GM12874 (cell line): ENCODE results near the gene ACOT7.

Experiments
- TF ChIP-seq, protein P1 (sequence below): IDR thresholded peaks from 2 replicates; pipeline ENCODE4 v1.5.1; 2011; ENCODE audit warnings: low read depth, mild to moderate bottlenecking, control low read depth, low read length, moderate library complexity; ENCODE audit not compliant: insufficient read depth

Gene ACOT7

DNA sequence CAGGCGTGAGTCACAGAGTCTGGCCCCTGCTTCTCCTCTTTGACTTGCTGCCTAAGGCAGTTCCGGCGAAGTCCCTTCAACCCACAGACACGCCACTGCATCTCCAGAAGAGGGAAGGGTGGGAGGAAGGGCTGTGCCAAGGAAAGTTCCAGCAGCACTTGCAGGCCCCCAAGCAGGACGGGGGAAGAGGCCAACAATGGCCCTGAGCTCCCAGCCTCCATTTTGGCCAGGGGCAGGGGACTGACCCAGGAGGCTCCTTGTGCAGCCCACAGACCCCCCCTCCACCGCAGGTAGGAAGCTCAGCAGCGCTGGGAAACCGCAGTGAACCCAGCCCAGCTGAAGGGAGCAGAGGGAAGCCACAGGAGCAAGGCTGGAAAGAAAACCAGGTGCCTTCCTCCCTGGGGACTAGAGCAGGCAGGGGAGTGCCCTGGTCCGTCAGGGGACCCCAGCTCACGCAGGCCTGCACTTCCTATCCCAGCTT, 35.4 kb downstream of the ACOT7 start:
- TF ChIP-seq, protein P1, sequence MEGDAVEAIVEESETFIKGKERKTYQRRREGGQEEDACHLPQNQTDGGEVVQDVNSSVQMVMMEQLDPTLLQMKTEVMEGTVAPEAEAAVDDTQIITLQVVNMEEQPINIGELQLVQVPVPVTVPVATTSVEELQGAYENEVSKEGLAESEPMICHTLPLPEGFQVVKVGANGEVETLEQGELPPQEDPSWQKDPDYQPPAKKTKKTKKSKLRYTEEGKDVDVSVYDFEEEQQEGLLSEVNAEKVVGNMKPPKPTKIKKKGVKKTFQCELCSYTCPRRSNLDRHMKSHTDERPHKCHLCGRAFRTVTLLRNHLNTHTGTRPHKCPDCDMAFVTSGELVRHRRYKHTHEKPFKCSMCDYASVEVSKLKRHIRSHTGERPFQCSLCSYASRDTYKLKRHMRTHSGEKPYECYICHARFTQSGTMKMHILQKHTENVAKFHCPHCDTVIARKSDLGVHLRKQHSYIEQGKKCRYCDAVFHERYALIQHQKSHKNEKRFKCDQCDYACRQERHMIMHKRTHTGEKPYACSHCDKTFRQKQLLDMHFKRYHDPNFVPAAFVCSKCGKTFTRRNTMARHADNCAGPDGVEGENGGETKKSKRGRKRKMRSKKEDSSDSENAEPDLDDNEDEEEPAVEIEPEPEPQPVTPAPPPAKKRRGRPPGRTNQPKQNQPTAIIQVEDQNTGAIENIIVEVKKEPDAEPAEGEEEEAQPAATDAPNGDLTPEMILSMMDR: no peak

DNA sequence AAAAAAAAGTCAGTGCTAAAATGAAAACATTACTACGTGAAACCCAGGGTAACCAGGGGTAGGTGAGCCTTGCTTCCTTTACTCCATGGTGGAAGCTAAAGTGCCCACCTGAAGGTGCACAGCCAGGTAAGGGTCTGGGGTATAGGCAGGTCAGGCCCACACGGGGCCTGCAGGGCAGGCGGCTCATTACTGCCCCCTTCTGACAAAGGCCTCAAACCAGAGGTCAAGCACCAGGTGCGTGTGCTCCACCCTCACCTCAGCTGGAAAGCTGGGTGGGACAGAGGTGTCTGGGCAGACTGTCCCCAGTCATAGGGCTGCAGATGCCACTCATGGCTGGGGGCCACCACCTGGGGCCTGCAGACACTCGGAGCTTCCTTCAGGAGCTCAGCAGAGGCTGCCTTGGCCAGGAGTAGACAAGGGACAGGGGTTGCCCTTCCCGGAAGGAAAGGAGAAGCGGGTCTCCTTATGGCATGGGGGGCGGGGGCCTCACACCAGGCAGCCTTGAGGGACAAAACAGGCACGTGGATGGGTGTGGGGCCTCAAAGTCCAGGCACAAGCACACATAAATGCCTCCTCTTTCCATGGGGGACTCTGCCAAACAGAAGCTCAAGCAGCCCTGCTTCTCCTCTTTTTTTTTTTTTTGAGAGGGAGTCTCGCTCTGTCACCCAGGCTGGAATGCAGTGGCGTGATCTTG, 36.2 kb downstream of the ACOT7 start:
- TF ChIP-seq, protein P1: peak; percentile 61

DNA sequence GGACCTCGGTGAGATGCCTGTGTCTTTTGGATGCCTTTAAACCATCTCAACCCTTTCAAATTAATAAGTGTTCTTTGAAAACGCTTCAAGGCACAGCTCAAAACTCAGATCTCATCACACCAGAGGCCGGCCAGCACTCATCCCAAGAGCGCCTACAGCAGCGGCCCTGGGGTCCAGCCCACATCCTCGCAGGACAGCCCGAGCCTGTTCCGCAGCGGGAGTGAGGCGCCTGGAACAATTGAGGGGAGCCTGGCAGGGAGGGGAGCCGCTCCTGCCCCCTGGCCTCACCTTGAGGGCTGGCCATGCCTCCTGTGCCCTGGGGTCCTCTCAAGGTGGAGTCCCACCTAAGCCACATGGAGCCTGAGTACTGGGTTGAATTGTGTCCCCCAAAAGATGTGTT, 37.9 kb downstream of the ACOT7 start:
- TF ChIP-seq, protein P1: no peak

DNA sequence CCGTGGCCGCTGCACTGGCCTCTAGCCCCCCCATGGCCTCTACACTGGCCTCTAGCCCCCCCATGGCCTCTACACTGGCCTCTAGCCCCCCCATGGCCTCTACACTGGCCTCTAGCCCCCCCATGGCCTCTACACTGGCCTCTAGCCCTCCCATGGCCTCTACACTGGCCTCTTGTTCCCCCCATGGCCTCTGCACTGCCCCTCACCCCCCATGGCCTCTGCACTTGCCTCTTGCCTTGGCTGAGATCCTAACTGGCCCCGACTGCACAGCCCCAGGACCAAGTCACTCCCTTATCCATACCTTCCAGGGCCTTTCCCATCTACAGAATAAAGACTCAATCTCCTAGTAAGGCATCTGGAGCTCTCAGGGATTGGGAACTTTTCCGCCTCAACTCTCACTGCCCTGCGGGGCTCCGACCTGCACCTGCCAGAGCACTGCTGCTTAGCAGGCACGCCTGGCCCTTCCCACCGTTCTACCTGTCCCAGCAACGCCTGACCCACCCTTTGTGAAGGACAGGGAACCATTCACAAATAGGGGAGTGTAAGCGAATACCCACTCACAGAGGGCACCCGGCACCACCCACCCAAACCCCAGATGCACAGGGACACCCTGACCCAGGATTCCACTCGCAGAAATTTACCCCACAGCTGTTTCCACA, 38.8 kb downstream of the ACOT7 start:
- TF ChIP-seq, protein P1: no peak

DNA sequence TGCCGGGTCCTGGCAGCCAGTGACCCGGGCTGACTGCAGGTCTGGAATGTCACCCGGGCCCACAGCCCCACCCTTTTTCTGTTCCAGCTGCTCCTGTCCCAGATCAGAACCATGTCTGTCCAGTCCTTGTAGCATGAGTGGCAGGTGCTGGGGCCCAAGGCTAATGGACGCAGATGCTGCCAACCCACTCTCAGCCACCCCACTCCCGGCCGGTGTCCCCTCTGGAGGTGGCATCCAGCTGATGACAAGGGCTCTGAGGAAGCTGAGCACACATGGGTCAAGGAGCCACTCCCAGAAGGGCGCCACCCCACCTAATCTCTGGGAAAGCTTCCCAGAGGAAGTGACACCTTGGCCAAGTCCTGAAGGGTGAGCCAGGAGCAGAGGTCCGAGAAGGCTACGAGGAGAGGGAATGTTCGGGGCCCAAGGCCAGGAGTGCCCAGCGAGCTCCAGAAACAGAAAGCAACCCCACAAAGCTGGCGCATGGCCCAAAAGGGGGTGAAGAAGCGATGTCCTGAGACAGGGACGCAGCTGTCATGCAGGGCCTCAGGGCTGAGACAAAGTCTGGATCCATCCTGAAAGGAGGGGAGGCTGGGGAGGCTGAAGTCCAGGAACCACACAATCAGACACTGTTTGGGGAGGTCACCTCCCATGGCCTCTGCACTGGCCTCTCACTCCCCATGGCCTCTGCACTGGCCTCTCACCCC, 39.5 kb downstream of the ACOT7 start:
- TF ChIP-seq, protein P1: no peak

DNA sequence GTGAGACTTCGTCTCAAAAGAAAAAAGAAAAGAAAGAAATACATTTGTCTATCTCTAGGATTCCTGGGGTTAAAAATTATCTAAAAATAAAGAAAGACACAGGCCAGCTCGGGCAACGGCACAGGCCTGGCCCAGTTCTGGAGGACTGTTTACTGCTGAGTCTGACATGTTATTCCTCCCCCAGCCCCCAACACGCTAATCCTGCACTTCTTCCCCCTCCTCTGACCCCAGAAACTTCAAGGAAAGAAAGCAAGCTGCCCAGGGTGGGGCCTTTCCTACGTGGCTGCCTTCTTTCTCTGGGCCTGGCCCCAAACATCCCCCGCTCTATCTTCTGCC, 40.0 kb downstream of the ACOT7 start:
- TF ChIP-seq, protein P1: no peak

DNA sequence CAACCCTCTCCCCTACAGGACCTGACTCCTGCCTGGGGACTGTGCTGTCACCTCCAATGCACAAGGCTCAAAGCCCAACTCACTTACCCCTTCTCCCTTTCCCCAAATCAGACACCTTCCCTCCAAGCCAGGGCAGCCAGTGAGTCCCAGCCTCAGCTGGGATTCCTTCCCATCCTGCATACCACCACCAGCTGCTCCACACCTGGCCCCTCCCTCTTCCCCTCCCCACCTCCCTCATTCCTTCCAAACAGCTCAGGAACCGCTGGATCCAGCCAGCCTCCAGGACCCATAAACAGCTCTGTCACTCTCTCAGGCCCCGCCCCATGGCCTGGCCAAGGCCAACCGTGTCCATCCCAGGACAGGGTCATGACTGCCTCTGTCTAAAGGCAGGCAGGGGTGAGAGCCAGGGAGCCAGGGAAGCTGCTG, 41.4 kb downstream of the ACOT7 start:
- TF ChIP-seq, protein P1: no peak
